ENCODE measurements around the gene WASF1. TPM values are rescaled to one million over a fixed set of nuclear protein-coding genes. Genes with fewer than 3 reads are reported as not detected.

WASF1 gene
- total and polyA plus RNA-seq, 5 donors from 2014 or later: 0.13 to 0.37 (median 0.20) TPM; not detected in 2

DNA sequence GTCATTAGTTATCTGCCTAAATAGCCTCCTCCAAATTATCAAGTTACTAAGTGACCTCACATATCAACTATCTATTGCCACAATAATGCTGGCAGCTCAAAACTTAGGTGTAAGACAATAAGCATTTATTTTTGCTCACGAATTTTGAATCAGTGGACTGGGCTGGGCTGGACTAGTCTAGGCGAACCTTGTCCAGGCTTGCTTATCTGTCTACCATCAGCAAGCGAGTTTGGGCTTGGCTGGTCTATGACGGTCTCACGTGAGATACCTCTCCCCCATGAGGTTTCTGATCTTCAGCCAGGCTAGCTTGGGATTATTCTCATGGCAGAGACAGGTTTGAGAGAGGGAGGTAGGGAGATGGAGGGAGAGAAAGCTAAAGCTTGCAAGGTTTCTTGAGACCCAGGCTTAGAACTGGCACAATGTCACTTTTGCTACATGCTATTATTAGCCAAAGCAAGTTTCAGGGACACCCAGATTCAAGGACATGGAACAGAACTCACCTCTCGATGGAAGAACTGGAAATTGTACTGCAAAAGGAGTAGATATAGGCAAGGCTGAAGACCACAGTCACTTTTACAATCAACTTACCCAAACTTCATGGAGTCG is 80.9 kb downstream of the WASF1 start:
- ATAC-seq (ENCODE audit: low read depth in 2 of 2) (no peak), DNase-seq (no peak)
- H3K27me3 ChIP-seq (ENCODE audit: control insufficient read depth, insufficient read depth, low read length): peaks cover 3% of the 10 kb centered on the region
- H3K9me3 ChIP-seq (ENCODE audit: control insufficient read depth in 2 of 2, low read length in 2 of 2): no peaks in the 10 kb centered on the region
- Mint-ChIP-seq H3K27me3 (peaks cover 22% of the 10 kb centered on the region), H3K9me3 (no peaks in the 10 kb centered on the region), H3K36me3 (no peaks in the 10 kb centered on the region), H3K4me3 (no peak overlapping the region), H3K4me1 (no peaks in the 10 kb centered on the region), H3K27ac (no peak overlapping the region)
- no peak overlapping the region for H3K27ac ChIP-seq (ENCODE audit: insufficient read depth, low read length, poor library complexity, severe bottlenecking)
- no peaks in the 10 kb centered on the region for H3K4me1 ChIP-seq (ENCODE audit: control insufficient read depth, insufficient read depth, low read length, poor library complexity, severe bottlenecking)
- H3K4me3 ChIP-seq (ENCODE audit: low read depth, low read length): no peak overlapping the region
- no peaks in the 10 kb centered on the region for H3K36me3 ChIP-seq (ENCODE audit: control insufficient read depth, insufficient read depth, low read length)

GRCh38 chr6:110097443-110097842 is 82.0 kb downstream of the WASF1 start:
- Mint-ChIP-seq H3K4me1 (no peaks in the 10 kb centered on the region), H3K27me3 (peaks cover 22% of the 10 kb centered on the region), H3K4me3 (no peak overlapping the region), H3K36me3 (no peaks in the 10 kb centered on the region), H3K9me3 (no peaks in the 10 kb centered on the region), H3K27ac (no peak overlapping the region)
- Histone ChIP-seq H3K4me3 (ENCODE audit: low read depth, low read length) (no peak overlapping the region), H3K36me3 (ENCODE audit: control insufficient read depth, insufficient read depth, low read length) (no peaks in the 10 kb centered on the region), H3K27me3 (ENCODE audit: control insufficient read depth, insufficient read depth, low read length) (peaks cover 3% of the 10 kb centered on the region), H3K9me3 (ENCODE audit: control insufficient read depth in 2 of 2, low read length in 2 of 2) (no peaks in the 10 kb centered on the region), H3K4me1 (ENCODE audit: control insufficient read depth, insufficient read depth, low read length, poor library complexity, severe bottlenecking) (no peaks in the 10 kb centered on the region), H3K27ac (ENCODE audit: insufficient read depth, low read length, poor library complexity, severe bottlenecking) (no peak overlapping the region)
- DNase-seq (no peak), ATAC-seq (ENCODE audit: low read depth in 2 of 2) (no peak)

- Histone ChIP-seq H3K36me3 (ENCODE audit: control insufficient read depth, insufficient read depth, low read length) (no peaks in the 10 kb centered on the region), H3K27ac (ENCODE audit: insufficient read depth, low read length, poor library complexity, severe bottlenecking) (no peak overlapping the region), H3K27me3 (ENCODE audit: control insufficient read depth, insufficient read depth, low read length) (peaks cover 5% of the 10 kb centered on the region), H3K4me1 (ENCODE audit: control insufficient read depth, insufficient read depth, low read length, poor library complexity, severe bottlenecking) (no peaks in the 10 kb centered on the region), H3K9me3 (ENCODE audit: control insufficient read depth in 2 of 2, low read length in 2 of 2) (no peaks in the 10 kb centered on the region), H3K4me3 (ENCODE audit: low read depth, low read length) (no peak overlapping the region)
- H3K4me3 Mint-ChIP-seq: no peak overlapping the region
- H3K27ac Mint-ChIP-seq: no peak overlapping the region
- no peaks in the 10 kb centered on the region for H3K4me1 Mint-ChIP-seq
- H3K9me3 Mint-ChIP-seq: no peaks in the 10 kb centered on the region
- H3K27me3 Mint-ChIP-seq: peaks cover 26% of the 10 kb centered on the region
- no peaks in the 10 kb centered on the region for H3K36me3 Mint-ChIP-seq
- ATAC-seq (ENCODE audit: low read depth in 2 of 2) (no peak), DNase-seq (no peak)
These were observed 83.5 kb downstream of the WASF1 start for GRCh38 chr6:110095935-110096334.

DNA sequence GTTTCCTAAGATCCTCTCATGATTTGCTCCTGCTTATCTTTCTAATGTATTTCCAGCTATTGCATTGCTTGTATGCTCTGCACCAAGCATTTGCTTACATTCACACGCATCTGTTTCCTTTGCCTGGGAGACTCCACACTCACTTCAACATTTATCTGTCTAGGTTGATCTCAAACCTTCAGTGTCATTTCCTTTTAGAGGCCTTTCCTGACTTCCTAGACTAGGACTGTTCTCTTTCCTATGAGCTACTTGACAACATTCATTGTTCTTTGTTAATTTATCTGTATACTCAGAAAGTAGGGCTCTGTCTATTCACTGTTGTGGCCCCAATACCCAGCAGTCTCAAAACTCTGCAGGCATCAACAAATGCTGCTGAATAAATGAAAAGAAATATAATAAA is 84.4 kb downstream of the WASF1 start:
- ATAC-seq (ENCODE audit: low read depth in 2 of 2) (no peak), DNase-seq (no peak)
- Mint-ChIP-seq H3K27me3 (peaks cover 26% of the 10 kb centered on the region), H3K4me3 (no peak overlapping the region), H3K9me3 (no peaks in the 10 kb centered on the region), H3K36me3 (no peaks in the 10 kb centered on the region), H3K4me1 (no peaks in the 10 kb centered on the region), H3K27ac (no peak overlapping the region)
- Histone ChIP-seq H3K4me1 (ENCODE audit: control insufficient read depth, insufficient read depth, low read length, poor library complexity, severe bottlenecking) (no peaks in the 10 kb centered on the region), H3K9me3 (ENCODE audit: control insufficient read depth in 2 of 2, low read length in 2 of 2) (no peaks in the 10 kb centered on the region), H3K4me3 (ENCODE audit: low read depth, low read length) (no peak overlapping the region), H3K36me3 (ENCODE audit: control insufficient read depth, insufficient read depth, low read length) (no peaks in the 10 kb centered on the region), H3K27ac (ENCODE audit: insufficient read depth, low read length, poor library complexity, severe bottlenecking) (no peak overlapping the region), H3K27me3 (ENCODE audit: control insufficient read depth, insufficient read depth, low read length) (peaks cover 5% of the 10 kb centered on the region)

DNA sequence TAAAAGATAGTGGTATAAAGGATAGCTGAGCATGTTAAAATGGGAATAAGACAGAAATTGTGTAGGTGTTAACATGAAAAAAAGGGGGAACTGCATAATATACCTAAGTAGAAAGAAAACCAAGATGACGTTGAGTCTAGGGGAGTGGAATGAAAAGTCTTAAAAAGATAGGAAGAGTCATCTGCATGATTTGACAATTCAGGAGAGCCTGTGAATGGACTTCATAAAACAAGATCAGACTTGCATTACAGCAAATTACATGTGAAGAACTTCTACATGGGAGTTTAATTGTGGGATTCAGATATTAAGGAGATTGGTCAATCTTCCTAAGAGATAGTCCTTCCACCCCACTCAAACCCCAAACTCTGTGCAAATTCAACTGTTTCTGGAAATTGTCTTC is 85.5 kb downstream of the WASF1 start:
- ATAC-seq (ENCODE audit: low read depth in 2 of 2) (no peak), DNase-seq (no peak)

GRCh38 chr6:110090876-110091275 is 88.6 kb downstream of the WASF1 start:
- ATAC-seq (ENCODE audit: low read depth in 2 of 2): no peak
- H3K9me3 Mint-ChIP-seq: no peaks in the 10 kb centered on the region
- H3K27ac Mint-ChIP-seq: no peak overlapping the region

More for the DNA sequence above, 85.5 kb downstream of the WASF1 start:
- no peak overlapping the region for H3K27ac Mint-ChIP-seq
- H3K9me3 Mint-ChIP-seq: no peaks in the 10 kb centered on the region
- no peak overlapping the region for H3K27ac ChIP-seq (ENCODE audit: insufficient read depth, low read length, poor library complexity, severe bottlenecking)
- H3K4me1 ChIP-seq (ENCODE audit: control insufficient read depth, insufficient read depth, low read length, poor library complexity, severe bottlenecking): no peaks in the 10 kb centered on the region
- H3K4me3 ChIP-seq (ENCODE audit: low read depth, low read length): no peak overlapping the region
- no peaks in the 10 kb centered on the region for H3K9me3 ChIP-seq (ENCODE audit: control insufficient read depth in 2 of 2, low read length in 2 of 2)
- no peaks in the 10 kb centered on the region for H3K4me1 Mint-ChIP-seq
- peaks cover 2% of the 10 kb centered on the region for H3K36me3 Mint-ChIP-seq
- no peaks in the 10 kb centered on the region for H3K36me3 ChIP-seq (ENCODE audit: control insufficient read depth, insufficient read depth, low read length)
- H3K27me3 Mint-ChIP-seq: peaks cover 20% of the 10 kb centered on the region
- H3K4me3 Mint-ChIP-seq: no peak overlapping the region
- H3K27me3 ChIP-seq (ENCODE audit: control insufficient read depth, insufficient read depth, low read length): peaks cover 8% of the 10 kb centered on the region

DNA sequence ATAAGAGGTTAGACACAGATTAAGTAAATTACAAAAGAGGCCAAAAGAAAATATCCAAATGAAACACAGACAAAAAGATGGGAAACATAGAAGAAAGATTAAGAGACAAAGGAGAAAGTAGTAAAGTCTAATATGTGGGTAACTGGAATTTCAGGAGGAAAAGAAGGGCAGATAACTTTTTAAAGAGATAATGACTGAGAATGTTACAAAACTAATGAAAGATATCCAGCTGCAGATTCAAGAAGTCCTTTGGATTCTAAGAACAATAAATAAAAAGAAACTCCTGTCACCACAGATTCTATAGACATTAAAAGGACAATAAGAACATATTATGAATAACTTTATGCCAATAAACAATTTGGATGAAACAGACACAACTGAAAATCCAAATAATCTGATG is 90.1 kb downstream of the WASF1 start:
- Histone ChIP-seq H3K36me3 (ENCODE audit: control insufficient read depth, insufficient read depth, low read length) (no peaks in the 10 kb centered on the region), H3K9me3 (ENCODE audit: control insufficient read depth in 2 of 2, low read length in 2 of 2) (no peaks in the 10 kb centered on the region), H3K27ac (ENCODE audit: insufficient read depth, low read length, poor library complexity, severe bottlenecking) (no peak overlapping the region), H3K4me1 (ENCODE audit: control insufficient read depth, insufficient read depth, low read length, poor library complexity, severe bottlenecking) (no peaks in the 10 kb centered on the region), H3K4me3 (ENCODE audit: low read depth, low read length) (no peak overlapping the region), H3K27me3 (ENCODE audit: control insufficient read depth, insufficient read depth, low read length) (peaks cover 7% of the 10 kb centered on the region)
- peaks cover 2% of the 10 kb centered on the region for H3K36me3 Mint-ChIP-seq
- ATAC-seq (ENCODE audit: low read depth in 2 of 2): no peak
- H3K4me1 Mint-ChIP-seq: no peaks in the 10 kb centered on the region
- H3K4me3 Mint-ChIP-seq: no peak overlapping the region
- H3K27ac Mint-ChIP-seq: no peak overlapping the region
- H3K27me3 Mint-ChIP-seq: peaks cover 10% of the 10 kb centered on the region
- no peak for DNase-seq
- no peaks in the 10 kb centered on the region for H3K9me3 Mint-ChIP-seq

More at GRCh38 chr6:110090876-110091275, 88.6 kb downstream of the WASF1 start:
- no peak overlapping the region for H3K4me3 ChIP-seq (ENCODE audit: low read depth, low read length)
- no peaks in the 10 kb centered on the region for H3K36me3 ChIP-seq (ENCODE audit: control insufficient read depth, insufficient read depth, low read length)
- no peak for DNase-seq
- Mint-ChIP-seq H3K36me3 (peaks cover 2% of the 10 kb centered on the region), H3K4me1 (no peaks in the 10 kb centered on the region), H3K4me3 (no peak overlapping the region), H3K27me3 (peaks cover 16% of the 10 kb centered on the region)
- H3K4me1 ChIP-seq (ENCODE audit: control insufficient read depth, insufficient read depth, low read length, poor library complexity, severe bottlenecking): no peaks in the 10 kb centered on the region
- no peak overlapping the region for H3K27ac ChIP-seq (ENCODE audit: insufficient read depth, low read length, poor library complexity, severe bottlenecking)
- peaks cover 4% of the 10 kb centered on the region for H3K27me3 ChIP-seq (ENCODE audit: control insufficient read depth, insufficient read depth, low read length)
- H3K9me3 ChIP-seq (ENCODE audit: control insufficient read depth in 2 of 2, low read length in 2 of 2): no peaks in the 10 kb centered on the region

DNA sequence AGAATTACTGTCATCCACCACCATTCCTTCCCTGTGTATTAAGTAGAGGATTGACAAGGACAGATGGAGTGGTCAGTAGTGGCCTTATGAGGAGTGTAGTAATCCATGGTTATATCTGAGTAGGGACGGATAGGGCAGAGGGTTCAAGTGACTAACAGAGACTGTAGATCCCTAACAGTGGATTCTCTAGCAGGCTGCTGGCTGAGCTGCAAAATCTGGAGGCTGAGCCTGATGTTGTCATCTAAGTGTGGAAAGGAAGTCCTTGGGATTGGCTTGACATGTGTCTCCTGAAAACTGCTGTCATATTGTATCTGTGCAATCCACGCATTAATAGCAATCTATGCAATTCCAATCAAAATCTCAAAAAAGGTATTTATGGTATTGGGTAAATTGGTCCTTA is 94.2 kb downstream of the WASF1 start:
- Mint-ChIP-seq H3K36me3 (peaks cover 2% of the 10 kb centered on the region), H3K27me3 (peaks cover 17% of the 10 kb centered on the region), H3K4me1 (no peaks in the 10 kb centered on the region), H3K27ac (no peak overlapping the region), H3K4me3 (no peak overlapping the region), H3K9me3 (peaks cover 0 to 2% (median 0%) of the 10 kb centered on the region in 7 donors)
- H3K27ac ChIP-seq (ENCODE audit: insufficient read depth, low read length, poor library complexity, severe bottlenecking): no peak overlapping the region
- no peak overlapping the region for H3K4me3 ChIP-seq (ENCODE audit: low read depth, low read length)
- peaks cover 6% of the 10 kb centered on the region for H3K27me3 ChIP-seq (ENCODE audit: control insufficient read depth, insufficient read depth, low read length)
- DNase-seq (no peak), ATAC-seq (ENCODE audit: low read depth in 2 of 2) (no peak)
- no peaks in the 10 kb centered on the region for H3K9me3 ChIP-seq (ENCODE audit: control insufficient read depth in 2 of 2, low read length in 2 of 2)
- H3K4me1 ChIP-seq (ENCODE audit: control insufficient read depth, insufficient read depth, low read length, poor library complexity, severe bottlenecking): no peaks in the 10 kb centered on the region
- no peaks in the 10 kb centered on the region for H3K36me3 ChIP-seq (ENCODE audit: control insufficient read depth, insufficient read depth, low read length)

Data from CD4-positive, CD25-positive, alpha-beta regulatory T cell (primary cell).